AG09309 (cell line): ENCODE results near the gene GREM2.

ENCODE experiments used
- DNase-seq: peaks from one replicate; pipeline ENCODE4 v3.0.0-alpha.2; 2010; ENCODE audit warnings: low read depth
- H3K4me3 ChIP-seq: 2 replicates; pipeline ENCODE4 v1.5.1; 2011; ENCODE audit warnings: mild to moderate bottlenecking, low read depth, low read length, moderate library complexity; ENCODE audit not compliant: control insufficient read depth
- CTCF ChIP-seq: IDR thresholded peaks from 2 replicates; pipeline ENCODE4 v1.5.1; 2011; ENCODE audit warnings: mild to moderate bottlenecking, low read depth, low read length, inconsistent platforms; ENCODE audit not compliant: insufficient read depth, control insufficient read depth; ENCODE audit errors: missing control alignments

The GREM2 gene

GRCh38 chr1:240611619-240612480 is at the start of gene GREM2:
Gene GREM2 (minus strand): TSS chr1:240612155. CDS start chr1:240493475, 118,680 bp downstream.
- peak; percentile 96 for DNase-seq
- H3K4me3 ChIP-seq, result peak within 1 kb of the TSS; percentile 71
- TF ChIP-seq CTCF, result no peak

GRCh38 chr1:240658312-240658960 is 46.5 kb upstream of the GREM2 start:
- peak; percentile 17 for DNase-seq
- TF ChIP-seq CTCF, result no peak
- H3K4me3 ChIP-seq, result peak overlapping the region; percentile 16

- no peak overlapping the region for H3K4me3 ChIP-seq
- DNase-seq, result no peak
- TF ChIP-seq CTCF, result no peak
These were observed 44.6 kb upstream of the GREM2 start for GRCh38 chr1:240656531-240656930.

- no peak overlapping the region for H3K4me3 ChIP-seq
- no peak for TF ChIP-seq CTCF
- no peak for DNase-seq
These were observed 41.0 kb upstream of the GREM2 start for GRCh38 chr1:240652961-240653409.

- H3K4me3 ChIP-seq, result no peak overlapping the region
- no peak for DNase-seq
- no peak for TF ChIP-seq CTCF
These were observed 40.6 kb upstream of the GREM2 start for GRCh38 chr1:240652549-240652948.

- no peak for TF ChIP-seq CTCF
- H3K4me3 ChIP-seq, result no peak overlapping the region
- no peak for DNase-seq
These were observed 38.9 kb upstream of the GREM2 start for GRCh38 chr1:240650877-240651276.
